Activated CD4-positive, alpha-beta T cell treated with anti-CD3 and anti-CD28 coated beads, Interleukin-2, amount 50 U/mL, for 16 hours (primary cell): ENCODE results near the gene IGLL1.
"Not testable (repeated sequence)": the region's sequence is repeated elsewhere in the genome, so short reads cannot be mapped to it uniquely, and the experiment has no call there.

ENCODE experiments used
- DNase-seq: peaks from one replicate; pipeline ENCODE4 v3.0.0-alpha.2; 2020

IGLL1 gene

GRCh38 chr22:23561025-23561510 is 19.0 kb downstream of the IGLL1 start:
- DNase-seq: not testable (repeated sequence)

- not testable (repeated sequence) for DNase-seq
Observed at GRCh38 chr22:23560215-23560614, 19.9 kb downstream of the IGLL1 start.

GRCh38 chr22:23557467-23557866 is 22.6 kb downstream of the IGLL1 start:
- no peak for DNase-seq

GRCh38 chr22:23557036-23557435 is 23.1 kb downstream of the IGLL1 start:
- no peak for DNase-seq

GRCh38 chr22:23556026-23556620 is 24.0 kb downstream of the IGLL1 start:
- no peak for DNase-seq

GRCh38 chr22:23555118-23555517 is 25.0 kb downstream of the IGLL1 start:
- no peak for DNase-seq

- no peak for DNase-seq
Observed at GRCh38 chr22:23553924-23554870, 25.9 kb downstream of the IGLL1 start.

- DNase-seq: no peak
Observed at GRCh38 chr22:23553438-23553837, 26.7 kb downstream of the IGLL1 start.

- DNase-seq: no peak
Observed at GRCh38 chr22:23552573-23552972, 27.5 kb downstream of the IGLL1 start.

- DNase-seq: no peak
Observed at GRCh38 chr22:23551385-23551784, 28.7 kb downstream of the IGLL1 start.

GRCh38 chr22:23550049-23550650 is 29.9 kb downstream of the IGLL1 start:
- DNase-seq: no peak

GRCh38 chr22:23549198-23549595 is 30.9 kb downstream of the IGLL1 start:
- no peak for DNase-seq

GRCh38 chr22:23548501-23549197 is 31.4 kb downstream of the IGLL1 start:
- DNase-seq: no peak

GRCh38 chr22:23547818-23548500 is 32.1 kb downstream of the IGLL1 start:
- DNase-seq: no peak

GRCh38 chr22:23547382-23547781 is 32.7 kb downstream of the IGLL1 start:
- not testable (repeated sequence) for DNase-seq

- DNase-seq: no peak
Observed at GRCh38 chr22:23544852-23545251, 35.2 kb downstream of the IGLL1 start.

- DNase-seq: not testable (repeated sequence)
Observed at GRCh38 chr22:23543506-23544000, 36.5 kb downstream of the IGLL1 start.

- DNase-seq: peak; percentile 7
Observed at GRCh38 chr22:23542933-23543332, 37.2 kb downstream of the IGLL1 start.

- DNase-seq: not testable (repeated sequence)
Observed at GRCh38 chr22:23542391-23542790, 37.7 kb downstream of the IGLL1 start.

GRCh38 chr22:23541849-23542281 is 38.2 kb downstream of the IGLL1 start:
- peak; percentile 13 for DNase-seq

GRCh38 chr22:23540837-23541236 is 39.3 kb downstream of the IGLL1 start:
- not testable (repeated sequence) for DNase-seq

- not testable (repeated sequence) for DNase-seq
Observed at GRCh38 chr22:23539839-23540198, 40.3 kb downstream of the IGLL1 start.
